ENCODE data around the gene PRM3. TPM values are rescaled to one million over a fixed set of nuclear protein-coding genes. Genes with fewer than 3 reads are reported as not detected.

PRM3 gene
- total RNA-seq, 1 experiment from 2014 or later, result not detected

DNA sequence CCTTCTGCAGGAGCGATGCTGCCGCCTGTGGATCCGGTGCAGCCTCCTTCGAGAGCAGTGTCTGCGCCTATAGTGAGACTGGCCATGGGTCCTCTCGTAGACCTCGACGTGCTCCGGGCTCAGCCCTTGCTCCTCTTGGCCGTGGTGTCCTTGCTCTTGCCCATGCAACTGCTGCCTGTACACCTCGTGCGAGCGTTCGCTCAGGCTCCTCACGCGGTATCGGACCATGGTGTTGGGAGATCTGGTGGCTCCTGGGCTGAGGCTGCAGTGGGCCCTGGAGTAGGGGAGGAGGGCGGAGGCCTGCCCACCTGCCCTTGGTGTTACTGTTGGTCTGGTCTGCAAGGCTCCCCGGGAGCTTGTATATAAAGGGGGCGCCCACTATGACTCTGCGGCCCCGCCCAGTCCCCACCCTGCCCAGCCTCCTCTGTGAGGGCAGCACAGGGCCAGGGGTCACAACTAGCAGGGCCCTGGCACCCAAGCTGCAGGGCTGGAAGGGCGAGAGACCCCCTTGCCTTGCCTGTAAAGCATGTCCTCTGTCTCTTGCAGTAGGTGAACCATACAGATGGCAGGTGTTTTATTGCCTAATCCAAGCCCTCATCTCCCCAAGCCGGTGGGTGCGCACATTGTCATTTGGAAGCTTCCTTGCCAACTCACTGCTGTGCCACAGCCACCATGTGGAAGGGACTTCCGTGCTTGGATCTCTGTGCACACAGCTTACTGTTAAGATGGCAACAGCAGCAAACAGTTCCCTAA, 2.9 kb upstream of the PRM3 start, which contains the start of gene PRM2:
PRM2 (minus strand) TSS at position 338 of the 753 bp plus-strand sequence; CDS start at position 228, 110 bp downstream.
- DNase-seq (ENCODE audit: unreplicated experiment), result no peak
- ChIA-PET CTCF (interaction anchor here (0.8 to 1.0 kb wide), 3 partner anchors 19 to 322 kb away, joined by 3 read pairs; no protein-coding TSS in a partner anchor), POLR2A (no interaction called here)
- no peak within 1 kb of the TSS for H3K27ac Mint-ChIP-seq (ENCODE audit: low read depth, unreplicated experiment)
- no peaks in the 10 kb centered on the region for H3K9me3 Mint-ChIP-seq (ENCODE audit: unreplicated experiment)
- TF ChIP-seq, protein P1, sequence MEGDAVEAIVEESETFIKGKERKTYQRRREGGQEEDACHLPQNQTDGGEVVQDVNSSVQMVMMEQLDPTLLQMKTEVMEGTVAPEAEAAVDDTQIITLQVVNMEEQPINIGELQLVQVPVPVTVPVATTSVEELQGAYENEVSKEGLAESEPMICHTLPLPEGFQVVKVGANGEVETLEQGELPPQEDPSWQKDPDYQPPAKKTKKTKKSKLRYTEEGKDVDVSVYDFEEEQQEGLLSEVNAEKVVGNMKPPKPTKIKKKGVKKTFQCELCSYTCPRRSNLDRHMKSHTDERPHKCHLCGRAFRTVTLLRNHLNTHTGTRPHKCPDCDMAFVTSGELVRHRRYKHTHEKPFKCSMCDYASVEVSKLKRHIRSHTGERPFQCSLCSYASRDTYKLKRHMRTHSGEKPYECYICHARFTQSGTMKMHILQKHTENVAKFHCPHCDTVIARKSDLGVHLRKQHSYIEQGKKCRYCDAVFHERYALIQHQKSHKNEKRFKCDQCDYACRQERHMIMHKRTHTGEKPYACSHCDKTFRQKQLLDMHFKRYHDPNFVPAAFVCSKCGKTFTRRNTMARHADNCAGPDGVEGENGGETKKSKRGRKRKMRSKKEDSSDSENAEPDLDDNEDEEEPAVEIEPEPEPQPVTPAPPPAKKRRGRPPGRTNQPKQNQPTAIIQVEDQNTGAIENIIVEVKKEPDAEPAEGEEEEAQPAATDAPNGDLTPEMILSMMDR (IDR thresholded peaks at IDR 0.05; ENCODE audit: unreplicated experiment), result no peak
- intact Hi-C loops (cut with micrococcal nuclease), result no loop called here
- H3K4me3 Mint-ChIP-seq (ENCODE audit: unreplicated experiment), result no peak within 1 kb of the TSS
- no peaks in the 10 kb centered on the region for H3K36me3 Mint-ChIP-seq (ENCODE audit: insufficient read depth, unreplicated experiment)
- no peaks in the 10 kb centered on the region for H3K27me3 Mint-ChIP-seq (ENCODE audit: insufficient read depth, unreplicated experiment)
- H3K4me1 Mint-ChIP-seq (ENCODE audit: insufficient read depth, unreplicated experiment), result peaks cover 6% of the 10 kb centered on the region
- no TSS peak for BruUV-seq (replicated peaks)

DNA sequence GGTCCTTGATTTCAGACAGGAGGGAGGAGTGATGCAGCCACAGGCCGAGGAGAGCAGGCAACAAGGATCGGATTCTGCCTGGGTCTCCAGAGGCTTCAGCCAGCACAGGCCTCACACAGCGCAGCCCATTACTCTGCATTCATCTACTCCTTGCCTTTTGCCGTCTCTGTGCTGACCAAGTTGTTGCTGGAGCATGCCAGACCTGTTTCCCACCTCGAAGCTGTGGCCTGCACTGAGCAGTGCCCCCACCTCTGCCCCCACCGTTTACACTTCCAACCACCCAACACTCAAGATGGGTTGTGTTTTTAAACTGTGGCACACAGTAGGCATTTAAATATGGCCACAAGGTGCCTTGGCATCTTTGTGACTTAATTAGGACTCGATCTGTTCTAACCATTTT, 1.5 kb upstream of the PRM3 start:
- BruUV-seq (replicated peaks), result no TSS peak
- DNase-seq (ENCODE audit: unreplicated experiment), result no peak
- intact Hi-C loops (cut with micrococcal nuclease), result no loop called here
- H3K27me3 Mint-ChIP-seq (ENCODE audit: insufficient read depth, unreplicated experiment), result peaks cover 8% of the 10 kb centered on the region
- ChIA-PET POLR2A (no interaction called here), CTCF (interaction anchor here (0.6 to 0.7 kb wide), 2 partner anchors 21 to 326 kb away, joined by 3 to 6 read pairs; no protein-coding TSS in a partner anchor)
- no peak overlapping the region for H3K4me3 Mint-ChIP-seq (ENCODE audit: unreplicated experiment)
- H3K27ac Mint-ChIP-seq (ENCODE audit: low read depth, unreplicated experiment), result no peak overlapping the region
- TF ChIP-seq, protein P1 (IDR thresholded peaks at IDR 0.05; ENCODE audit: unreplicated experiment), result no peak
- H3K9me3 Mint-ChIP-seq (ENCODE audit: unreplicated experiment), result no peaks in the 10 kb centered on the region
- no peaks in the 10 kb centered on the region for H3K36me3 Mint-ChIP-seq (ENCODE audit: insufficient read depth, unreplicated experiment)
- H3K4me1 Mint-ChIP-seq (ENCODE audit: insufficient read depth, unreplicated experiment), result peaks cover 6% of the 10 kb centered on the region

DNA sequence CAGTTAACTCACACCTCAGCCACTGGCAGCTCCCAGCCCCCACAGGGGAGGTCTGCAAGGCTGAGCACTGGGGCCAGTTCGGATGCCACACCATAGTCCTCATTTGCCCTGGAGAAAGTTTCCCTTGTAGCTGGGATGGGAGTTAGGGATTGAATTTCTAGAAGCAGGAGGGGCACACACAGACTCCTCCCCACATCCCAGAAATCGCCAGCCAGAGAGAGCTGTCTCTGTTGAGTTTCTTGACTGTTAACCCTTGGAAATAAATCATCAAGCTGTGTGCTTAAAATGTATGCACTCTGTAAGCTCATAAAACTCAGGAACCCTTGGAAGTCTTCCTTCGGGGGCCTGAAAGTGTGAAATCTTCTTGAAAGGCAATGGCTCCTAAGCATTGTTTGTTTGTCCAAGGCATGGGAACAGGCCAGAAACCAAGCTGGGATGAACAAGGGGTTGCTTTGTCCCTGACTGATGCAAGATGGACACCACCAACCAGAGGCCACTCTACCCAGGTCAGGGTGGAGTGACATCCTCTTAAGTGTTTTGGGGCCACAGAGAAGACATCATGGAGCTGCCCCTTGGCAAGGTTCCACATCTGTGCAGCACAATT, 394 bp upstream of the PRM3 start:
- Mint-ChIP-seq H3K36me3 (ENCODE audit: insufficient read depth, unreplicated experiment) (no peaks in the 10 kb centered on the region), H3K27me3 (ENCODE audit: insufficient read depth, unreplicated experiment) (peaks cover 20% of the 10 kb centered on the region), H3K27ac (ENCODE audit: low read depth, unreplicated experiment) (no peak overlapping the region), H3K4me1 (ENCODE audit: insufficient read depth, unreplicated experiment) (peaks cover 6% of the 10 kb centered on the region), H3K9me3 (ENCODE audit: unreplicated experiment) (no peaks in the 10 kb centered on the region), H3K4me3 (ENCODE audit: unreplicated experiment) (no peak overlapping the region)
- no peak for DNase-seq (ENCODE audit: unreplicated experiment)
- ChIA-PET CTCF (interaction anchor here (0.9 to 2.8 kb wide), 2 partner anchors 97 to 310 kb away, joined by 3 to 9 read pairs; no protein-coding TSS in a partner anchor), POLR2A (no interaction called here)
- TF ChIP-seq, protein P1 (IDR thresholded peaks at IDR 0.05; ENCODE audit: unreplicated experiment), result no peak
- no TSS peak for BruUV-seq (replicated peaks)
- intact Hi-C loops (cut with micrococcal nuclease), result no loop called here

DNA sequence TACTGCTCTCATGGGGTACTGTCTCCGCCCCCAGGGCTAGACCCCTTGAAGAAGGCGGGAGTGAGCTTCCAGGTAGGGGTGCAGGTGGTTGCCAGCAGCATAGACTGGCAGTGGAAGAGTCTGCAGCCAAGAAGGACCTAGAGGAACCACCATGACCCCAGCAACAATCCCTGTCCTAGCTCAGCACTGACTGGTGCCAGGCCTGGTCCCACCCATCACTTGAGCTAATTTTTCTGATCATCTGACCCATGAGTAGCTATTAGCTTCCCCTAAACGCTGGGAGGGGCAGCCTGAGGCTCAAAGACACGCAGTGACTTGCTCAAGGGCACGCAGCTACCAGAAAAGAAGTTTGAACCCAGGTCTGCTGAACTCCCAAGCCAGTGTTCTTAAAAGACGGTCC, 945 bp downstream of the PRM3 start:
- peaks cover 6% of the 10 kb centered on the region for H3K4me1 Mint-ChIP-seq (ENCODE audit: insufficient read depth, unreplicated experiment)
- DNase-seq (ENCODE audit: unreplicated experiment), result no peak
- H3K27me3 Mint-ChIP-seq (ENCODE audit: insufficient read depth, unreplicated experiment), result peaks cover 33% of the 10 kb centered on the region
- ChIA-PET POLR2A (no interaction called here), CTCF (interaction anchor here (0.6 to 2.8 kb wide), 5 partner anchors 16 to 308 kb away, joined by 3 to 9 read pairs (median 5); partner anchors contain the start of gene SOCS1)
- TF ChIP-seq, protein P1 (IDR thresholded peaks at IDR 0.05; ENCODE audit: unreplicated experiment), result no peak
- intact Hi-C loops (cut with micrococcal nuclease), result no loop called here
- no peak overlapping the region for H3K4me3 Mint-ChIP-seq (ENCODE audit: unreplicated experiment)
- no peak overlapping the region for H3K27ac Mint-ChIP-seq (ENCODE audit: low read depth, unreplicated experiment)
- H3K36me3 Mint-ChIP-seq (ENCODE audit: insufficient read depth, unreplicated experiment), result no peaks in the 10 kb centered on the region
- no TSS peak for BruUV-seq (replicated peaks)
- H3K9me3 Mint-ChIP-seq (ENCODE audit: unreplicated experiment), result no peaks in the 10 kb centered on the region

All from MCF 10A (cell line).